ENCODE data around the gene NPPA.

The NPPA gene

DNA sequence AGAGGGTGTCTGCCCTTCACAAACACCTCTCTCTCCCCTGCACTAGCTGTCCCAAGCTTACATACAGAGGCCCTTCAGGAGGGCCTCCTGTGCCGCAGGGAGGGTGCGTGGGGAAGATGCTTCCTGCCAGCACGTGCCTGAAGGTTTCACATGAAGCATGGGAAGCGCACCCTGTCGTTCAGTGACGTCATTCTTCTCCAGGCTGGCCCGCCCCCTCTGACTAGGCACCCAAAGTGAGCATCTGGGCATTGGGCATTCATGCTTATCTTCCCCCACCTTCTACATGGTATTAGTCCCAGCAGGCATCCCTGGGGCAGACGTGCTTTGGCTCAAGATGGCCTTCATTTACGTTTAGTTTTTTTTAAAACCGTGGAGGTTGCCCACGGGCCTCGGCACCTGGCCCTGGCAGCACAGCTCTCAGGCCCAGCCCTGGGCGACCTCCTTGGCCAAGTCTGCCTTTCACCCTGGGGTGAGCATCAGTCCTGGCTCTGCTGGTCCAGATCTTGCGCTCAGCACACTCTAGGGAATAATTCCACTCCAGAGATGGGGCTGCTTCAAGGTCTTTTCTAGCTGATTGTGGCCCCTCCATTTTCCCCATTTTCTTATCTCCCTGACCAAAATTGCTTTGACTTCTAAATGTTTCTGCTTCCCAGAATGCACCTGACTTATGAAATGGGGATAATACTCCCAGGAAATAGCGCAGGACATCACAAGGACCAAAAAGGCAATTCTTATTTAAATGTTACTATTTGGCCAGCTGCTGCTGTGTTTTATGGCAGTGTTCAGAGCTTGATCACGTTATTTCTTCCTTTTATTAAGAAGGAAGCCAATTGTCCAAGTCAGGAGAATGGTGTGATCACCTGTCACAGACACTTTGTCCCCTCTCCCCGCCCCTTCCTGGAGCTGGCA lies 6.1 kb downstream of the NPPA start:
- no peak for DNase-seq

GRCh38 chr1:11839727-11840705 lies 7.6 kb downstream of the NPPA start:
- DNase-seq: no peak

GRCh38 chr1:11838349-11839272 lies 9.0 kb downstream of the NPPA start:
- peak; percentile 24 for DNase-seq

GRCh38 chr1:11837767-11838348 lies 9.7 kb downstream of the NPPA start:
- no peak for DNase-seq

GRCh38 chr1:11836955-11837766 lies 10.4 kb downstream of the NPPA start:
- DNase-seq: no peak

DNA sequence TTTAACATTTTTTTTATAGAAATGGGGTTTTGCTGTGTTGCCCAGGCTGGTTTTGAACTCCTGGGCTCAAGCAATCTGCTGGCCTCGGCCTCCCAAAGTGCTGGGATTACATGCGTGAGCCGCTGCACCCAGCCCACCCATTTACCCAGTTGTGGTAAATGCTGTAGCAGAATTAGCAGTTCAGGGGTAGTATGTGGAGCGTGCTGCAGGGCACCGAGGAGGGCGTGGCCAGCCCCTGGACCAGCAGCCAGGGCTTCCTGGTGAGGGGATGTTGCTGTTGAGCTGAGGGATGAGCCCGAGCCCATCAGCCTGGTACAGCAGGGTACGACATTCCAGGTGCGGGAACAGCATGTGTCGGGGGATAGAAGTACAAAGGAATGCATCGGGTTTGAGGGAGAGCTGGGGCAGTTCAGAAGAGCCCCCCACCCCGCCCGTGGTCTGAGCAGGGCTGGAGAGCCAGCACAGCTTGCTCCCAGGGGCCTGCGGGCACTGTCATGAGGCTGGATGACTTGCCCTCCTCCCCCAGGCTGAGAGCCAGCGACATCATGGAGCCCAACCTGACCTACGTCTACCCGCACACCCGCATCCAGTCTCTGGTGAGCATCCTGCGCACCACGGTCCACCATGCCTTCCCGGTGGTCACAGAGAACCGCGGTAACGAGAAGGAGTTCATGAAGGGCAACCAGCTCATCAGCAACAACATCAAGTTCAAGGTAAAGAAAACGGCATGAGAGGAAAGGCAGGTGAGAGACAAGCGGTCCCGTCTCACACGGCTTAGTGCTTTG lies 11.9 kb downstream of the NPPA start:
- DNase-seq: no peak

DNA sequence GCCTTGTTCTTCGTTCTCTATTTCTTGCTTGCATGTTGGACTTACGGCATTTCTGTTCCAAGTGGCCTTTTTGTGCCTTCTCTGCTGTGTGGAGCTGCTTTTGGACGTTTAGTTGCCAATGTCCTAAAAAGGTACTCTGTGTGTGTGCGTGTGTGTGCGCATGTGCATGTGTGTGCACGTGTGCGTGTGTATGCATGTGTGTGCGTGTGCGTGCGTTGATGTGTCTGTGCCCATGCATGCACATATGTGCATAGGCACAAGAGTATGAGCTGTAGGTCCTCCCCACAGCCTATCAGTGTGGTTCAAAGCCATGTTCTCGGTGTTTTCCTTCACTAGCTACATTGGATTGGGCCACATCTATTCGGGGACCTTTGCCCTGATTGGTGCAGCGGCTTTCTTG lies 13.7 kb downstream of the NPPA start:
- no peak for DNase-seq

DNA sequence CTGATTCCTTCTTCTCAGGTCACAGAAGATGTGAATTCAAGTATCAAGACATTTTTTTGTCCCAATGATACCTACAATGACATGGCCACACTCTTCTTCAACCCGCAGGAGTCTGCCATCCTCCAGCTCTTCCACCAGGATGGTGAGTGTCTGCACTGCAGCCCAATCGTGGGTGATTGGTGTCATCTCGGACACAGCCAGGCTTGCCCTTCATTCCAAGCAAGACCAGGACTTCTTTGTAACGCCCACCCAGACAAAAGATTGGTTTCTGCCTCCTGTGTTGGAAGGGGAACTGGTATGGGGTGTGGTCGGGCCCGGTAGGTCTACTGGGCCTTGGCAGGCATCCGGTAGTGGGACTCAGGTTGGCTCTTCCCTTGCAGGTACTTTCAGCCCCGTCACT lies 14.1 kb downstream of the NPPA start:
- DNase-seq: no peak

DNA sequence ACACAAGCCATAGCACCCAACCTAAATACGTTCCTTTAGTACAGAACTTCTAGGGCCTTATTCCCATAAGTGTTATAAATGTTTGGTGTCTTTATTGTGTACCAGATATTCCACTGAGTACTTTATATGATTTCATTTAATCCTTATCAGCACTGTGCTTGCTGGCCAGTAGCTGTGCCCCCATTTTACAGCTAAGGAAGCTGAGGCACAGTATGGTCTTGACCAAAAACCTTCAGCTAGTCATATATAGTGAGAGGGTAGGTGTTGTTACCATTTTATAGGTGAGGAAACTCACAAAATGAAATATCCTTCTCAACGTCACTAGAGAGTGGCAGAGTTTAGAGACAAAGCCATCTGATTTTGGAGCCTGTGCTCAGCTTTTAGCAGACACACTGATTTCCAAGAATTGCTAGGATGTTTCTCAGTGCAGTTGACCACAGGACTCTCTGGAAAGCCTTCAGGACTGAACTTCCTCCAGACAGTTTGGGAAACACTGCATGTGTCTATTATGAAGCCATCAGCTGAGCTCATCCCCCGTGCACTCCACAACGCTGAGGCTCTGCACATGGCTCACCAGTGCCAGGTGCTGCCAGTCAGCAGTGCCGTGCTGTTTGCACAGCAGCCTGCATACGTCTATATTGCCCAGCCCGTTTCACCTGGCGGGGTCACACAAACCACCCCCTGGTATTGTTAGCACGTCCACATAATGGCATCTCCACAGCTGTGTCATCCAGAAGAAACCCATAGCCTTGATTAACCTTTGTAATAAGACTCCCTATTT lies 15.4 kb downstream of the NPPA start:
- no peak for DNase-seq

DNA sequence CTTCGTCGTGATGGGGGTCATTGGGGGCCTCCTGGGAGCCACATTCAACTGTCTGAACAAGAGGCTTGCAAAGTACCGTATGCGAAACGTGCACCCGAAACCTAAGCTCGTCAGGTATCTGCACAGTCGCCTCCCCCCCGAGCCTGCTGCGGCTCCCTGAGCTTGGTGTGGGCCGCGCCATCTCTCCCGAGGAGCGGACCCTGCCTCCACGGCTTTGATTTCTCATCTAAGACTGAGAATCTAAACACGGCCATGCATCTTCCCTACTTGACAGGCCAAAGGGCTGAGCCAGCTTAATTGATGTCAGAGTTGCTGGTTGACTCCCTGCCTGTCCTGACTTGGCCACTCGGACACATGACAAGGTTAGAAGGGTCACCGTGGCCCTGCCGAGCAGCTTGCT lies 19.1 kb downstream of the NPPA start:
- no peak for DNase-seq

DNA sequence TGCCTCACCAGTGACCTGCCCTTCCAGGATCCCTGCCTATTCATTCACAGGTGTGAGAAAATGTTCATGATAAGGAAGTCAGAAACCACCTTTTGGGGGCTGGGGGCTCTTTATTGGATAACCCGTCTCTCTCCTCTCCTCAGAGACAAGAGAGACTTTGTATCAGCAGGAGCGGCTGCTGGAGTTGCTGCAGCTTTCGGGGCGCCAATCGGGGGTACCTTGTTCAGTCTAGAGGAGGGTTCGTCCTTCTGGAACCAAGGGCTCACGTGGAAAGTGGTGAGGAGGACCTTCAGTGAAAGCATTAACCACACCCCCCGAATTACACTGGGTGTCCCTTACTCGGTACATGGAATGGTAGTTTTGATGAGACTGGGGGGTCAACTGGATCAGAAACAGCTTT lies 20.6 kb downstream of the NPPA start:
- no peak for DNase-seq

- no peak for DNase-seq
Observed at GRCh38 chr1:11825131-11825530, 22.5 kb downstream of the NPPA start.

GRCh38 chr1:11823366-11824137 lies 24.0 kb downstream of the NPPA start:
- no peak for DNase-seq

DNA sequence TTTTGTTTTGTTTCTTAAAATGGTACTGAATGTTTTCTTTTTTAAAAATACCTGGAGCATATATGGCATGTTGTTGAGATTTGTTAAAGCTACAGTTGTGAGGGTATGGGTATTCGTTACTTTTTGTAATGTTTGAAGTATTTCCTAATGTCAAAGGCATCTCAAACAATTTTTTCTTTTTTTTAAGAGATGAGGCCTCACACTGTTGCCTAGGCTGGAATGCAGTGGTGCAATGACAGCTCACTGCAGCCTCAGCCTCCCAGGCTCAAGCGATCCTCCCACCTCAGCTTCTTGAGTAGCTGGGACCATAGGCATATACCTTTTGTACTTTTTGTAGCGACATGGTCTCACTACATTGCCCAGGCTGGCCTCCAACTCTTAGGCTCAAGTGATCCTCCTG lies 25.5 kb downstream of the NPPA start:
- DNase-seq: no peak

GRCh38 chr1:11817192-11817591 lies 30.4 kb downstream of the NPPA start:
- no peak for DNase-seq

DNA sequence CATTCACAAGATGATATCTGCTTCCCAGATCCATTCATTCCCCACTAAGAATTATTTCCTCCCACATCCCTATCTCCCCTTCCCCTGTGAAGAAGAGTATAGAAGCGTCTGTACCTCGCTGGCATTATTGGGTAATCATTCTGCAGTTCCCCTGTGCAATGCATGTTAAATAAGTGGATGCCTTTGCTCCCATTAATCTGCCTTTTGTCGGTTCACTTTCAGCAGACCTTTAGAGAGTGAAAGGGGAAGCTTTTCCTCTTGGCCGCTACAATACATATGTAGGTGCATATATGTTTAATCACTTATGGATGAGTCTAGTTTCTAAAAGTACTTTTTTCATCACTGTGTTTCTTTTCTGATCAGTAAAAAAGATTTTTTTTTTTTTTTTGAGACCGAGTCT lies 34.6 kb downstream of the NPPA start:
- DNase-seq: no peak

- no peak for DNase-seq
Observed at GRCh38 chr1:11807133-11807532, 40.5 kb downstream of the NPPA start.

DNA sequence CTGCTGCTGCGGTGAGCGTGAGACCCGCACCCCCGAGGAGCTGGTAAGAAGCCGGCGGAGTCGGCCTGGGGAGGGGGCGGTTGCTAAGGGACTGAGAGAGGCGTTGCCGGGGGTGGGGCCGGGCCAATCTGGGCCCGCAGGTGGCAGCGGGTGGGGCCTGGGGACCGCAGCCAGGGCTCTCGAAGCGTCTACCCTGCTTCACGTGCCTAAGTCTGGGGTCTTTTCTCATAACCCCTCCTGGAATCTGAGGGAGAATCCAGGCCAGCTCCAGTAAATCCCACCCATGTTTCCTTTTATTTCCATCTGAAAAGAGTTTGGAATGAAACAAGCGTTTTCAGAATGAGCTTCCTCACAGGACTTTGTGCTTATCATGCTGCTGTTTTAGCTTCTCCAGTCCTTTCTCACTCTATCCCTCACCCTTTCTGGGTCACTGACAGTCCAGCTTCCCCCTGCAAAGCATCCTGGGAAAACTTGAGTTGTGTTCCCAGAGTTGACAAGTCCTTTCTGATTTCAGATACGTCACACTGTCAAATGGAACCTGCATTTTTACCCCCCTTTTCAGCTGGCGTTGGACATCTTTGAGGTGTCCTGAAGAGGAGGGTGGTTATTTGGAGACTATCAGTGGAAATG lies 41.2 kb downstream of the NPPA start:
- DNase-seq: no peak
